HG03066 (cell line): ENCODE results near the gene SLC2A6.

Experiments
- ATAC-seq: cut with Tn5 transposase; IDR thresholded peaks from one replicate; pipeline ENCODE4 v1.9.1; 2021; ENCODE audit warnings: low read depth; ENCODE audit not compliant: unreplicated experiment

SLC2A6 gene

DNA sequence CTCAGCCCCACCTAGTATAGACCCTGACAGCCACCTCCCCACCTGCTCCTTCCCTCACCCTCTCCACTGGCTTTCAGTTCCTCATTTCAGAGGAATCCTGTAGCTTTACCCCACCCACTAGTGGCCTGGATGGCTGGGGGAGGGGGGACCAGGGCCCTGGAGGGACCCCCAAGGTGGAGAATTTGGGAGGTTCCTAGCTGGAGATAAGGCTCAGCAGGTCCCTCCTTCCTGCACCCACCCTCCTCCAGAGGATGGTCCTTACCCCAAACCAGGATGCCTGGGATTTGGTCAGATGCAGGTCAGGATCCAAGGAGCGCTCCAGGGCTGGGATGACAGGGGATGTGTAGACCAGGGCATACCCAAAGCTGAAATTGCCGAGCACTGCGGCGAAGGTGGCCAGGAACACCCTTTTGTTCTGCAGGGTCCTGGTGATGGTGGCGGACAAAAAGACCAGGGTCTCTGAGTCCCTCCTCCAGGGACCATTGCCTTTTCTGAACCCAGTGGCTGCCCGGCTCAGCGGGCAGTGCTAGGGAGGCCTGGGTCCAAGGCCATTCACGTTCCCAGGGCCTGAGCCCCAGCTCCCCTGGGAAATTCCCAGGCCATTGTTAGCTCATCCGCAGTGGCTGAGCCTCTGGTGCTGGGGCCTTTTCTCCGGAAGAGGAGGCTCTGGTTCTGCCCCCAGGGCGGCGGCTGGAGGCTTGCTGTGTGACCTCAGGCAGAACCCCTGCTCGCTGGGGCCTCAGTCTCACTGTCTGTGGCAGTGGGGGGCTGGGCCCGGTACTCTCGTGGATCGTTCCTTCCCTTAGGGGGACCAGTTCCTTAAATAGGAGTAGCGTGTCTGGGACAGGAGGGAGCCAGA, 678 bp downstream of the SLC2A6 start:
- ATAC-seq = peak; percentile 36

DNA sequence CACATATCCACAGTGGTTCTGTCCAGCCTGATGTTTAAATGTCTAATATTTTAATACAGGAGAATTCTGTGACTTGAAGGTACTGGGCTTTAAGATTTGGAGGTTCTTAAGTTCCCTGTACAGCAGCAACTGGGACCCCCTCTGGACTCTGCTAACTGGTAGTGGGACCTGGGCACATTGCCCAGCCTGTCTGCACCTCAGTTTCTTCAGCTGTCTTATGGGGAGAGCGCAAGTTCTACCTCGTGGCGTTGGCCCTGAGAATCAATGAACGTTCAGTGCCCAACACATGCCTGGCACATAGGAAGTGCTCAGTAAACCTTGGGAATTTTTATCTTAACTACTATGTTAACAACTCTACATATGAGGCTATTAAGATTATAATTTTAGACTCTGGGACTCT, 1.4 kb downstream of the SLC2A6 start:
- no peak for ATAC-seq

DNA sequence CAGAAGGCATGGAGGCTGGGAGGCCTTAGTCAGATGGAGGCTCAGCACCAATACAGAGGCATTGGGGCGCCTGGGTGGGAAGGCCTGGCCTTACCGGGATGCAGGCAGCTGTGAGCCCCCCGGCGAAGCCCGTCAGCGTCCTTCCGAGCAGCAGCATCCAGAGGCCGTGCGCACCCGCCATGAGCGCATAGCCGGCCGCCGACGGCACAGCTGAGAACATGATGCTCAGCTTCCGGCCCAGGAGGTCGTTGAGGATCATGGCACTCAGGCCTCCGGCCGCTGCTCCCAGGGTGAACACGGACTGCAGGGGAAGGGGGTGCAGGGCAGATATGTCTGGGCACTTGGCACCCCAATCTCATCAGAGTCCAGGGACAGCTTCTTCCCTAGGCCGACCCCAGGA, 2.0 kb downstream of the SLC2A6 start:
- no peak for ATAC-seq

DNA sequence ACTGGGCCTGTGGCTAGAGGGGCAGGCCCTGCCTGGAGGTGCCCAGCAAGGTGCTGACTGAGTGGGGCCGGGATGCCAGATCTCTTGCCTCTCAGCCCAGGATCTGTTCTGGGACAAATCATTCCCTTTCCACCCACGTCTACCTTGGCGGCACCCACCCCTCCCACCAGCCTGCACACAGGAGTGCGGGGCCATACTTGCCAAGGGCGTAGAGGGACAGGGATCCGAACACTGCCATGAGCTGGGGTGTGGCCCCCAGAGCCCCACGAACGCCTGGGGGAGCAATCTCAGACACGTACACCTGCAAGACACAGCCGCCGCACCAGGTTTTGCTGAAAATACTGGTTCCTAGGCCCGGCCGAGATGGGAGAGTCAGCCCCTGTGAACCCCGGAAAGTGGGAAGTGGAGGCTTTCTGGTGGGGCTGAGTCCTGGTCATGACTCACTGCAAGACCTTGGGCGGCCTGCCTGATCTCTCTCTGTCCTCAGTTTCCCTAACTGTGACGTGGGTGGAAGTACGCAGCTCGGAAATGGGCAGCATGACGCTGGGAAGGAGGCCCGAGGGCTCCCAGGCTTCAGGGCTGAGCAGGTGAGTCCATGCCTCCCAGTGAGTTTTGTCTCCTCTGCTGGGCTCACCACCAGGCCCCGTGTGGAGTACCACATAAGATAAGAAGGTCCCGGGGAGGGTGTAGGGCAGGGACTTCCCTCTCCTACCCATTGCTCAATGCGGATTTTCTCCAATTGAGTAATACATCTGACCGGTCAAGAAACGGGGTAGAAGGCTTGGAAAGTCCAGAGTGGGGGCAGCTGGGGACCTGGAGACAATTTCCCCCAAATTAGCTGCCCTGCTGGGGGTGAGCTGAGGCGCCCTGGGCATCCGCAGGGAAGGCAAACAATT, 2.6 kb downstream of the SLC2A6 start:
- no peak for ATAC-seq

DNA sequence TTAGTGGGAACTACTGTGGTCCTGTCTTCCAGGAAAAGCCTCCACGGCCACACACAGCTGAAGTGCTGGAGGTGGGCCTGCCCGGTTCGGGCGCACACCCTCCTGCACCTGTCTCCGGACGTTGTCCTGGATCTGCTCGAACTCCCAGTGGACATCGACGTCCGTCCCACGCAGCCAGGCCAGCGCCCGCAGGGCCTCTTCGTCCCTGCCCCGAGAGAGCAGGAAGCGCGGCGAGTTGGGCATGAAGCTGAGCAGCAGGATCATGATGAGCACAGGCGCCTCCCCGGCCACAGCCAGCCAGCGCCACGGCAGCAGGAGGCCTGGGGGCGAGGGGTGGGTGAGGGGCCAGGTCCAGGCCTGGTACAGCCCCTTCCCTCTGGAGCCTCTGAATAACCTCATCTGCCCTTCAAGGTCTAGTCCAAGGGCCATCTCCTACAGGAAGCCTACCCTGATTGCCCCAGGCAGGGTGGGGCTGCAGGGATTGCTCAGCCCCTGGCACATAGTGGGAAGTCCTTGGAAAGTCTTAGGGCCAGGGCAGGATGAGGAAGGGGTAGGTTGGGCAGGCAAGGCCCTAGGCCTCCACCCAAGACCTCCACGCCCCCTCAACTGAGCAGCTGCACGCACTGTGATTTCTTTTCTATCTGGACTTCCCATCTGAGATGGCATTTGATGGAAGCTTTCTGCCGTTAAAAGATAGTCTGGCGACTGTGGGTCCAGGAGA, 3.4 kb downstream of the SLC2A6 start:
- ATAC-seq = no peak

DNA sequence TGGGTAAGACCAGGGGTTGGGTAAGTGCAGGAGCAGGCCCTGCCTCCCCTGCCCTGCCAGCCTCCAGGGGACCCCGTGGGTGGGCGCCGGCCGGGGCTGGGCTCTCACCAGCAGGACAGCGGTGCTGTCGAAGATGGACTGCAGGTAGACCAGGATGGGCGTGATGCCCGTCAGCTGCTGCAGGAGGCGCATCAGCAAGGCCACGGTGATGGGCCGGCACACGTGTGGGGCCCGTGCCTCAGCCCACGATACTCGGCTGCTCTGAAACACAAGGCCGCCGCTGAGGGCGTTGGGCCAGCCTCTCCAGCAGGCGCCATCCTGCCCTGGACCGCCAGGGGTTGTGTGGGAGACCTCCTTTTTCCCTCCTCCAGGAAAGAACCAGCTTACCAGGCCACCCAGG, 4.0 kb downstream of the SLC2A6 start:
- no peak for ATAC-seq

DNA sequence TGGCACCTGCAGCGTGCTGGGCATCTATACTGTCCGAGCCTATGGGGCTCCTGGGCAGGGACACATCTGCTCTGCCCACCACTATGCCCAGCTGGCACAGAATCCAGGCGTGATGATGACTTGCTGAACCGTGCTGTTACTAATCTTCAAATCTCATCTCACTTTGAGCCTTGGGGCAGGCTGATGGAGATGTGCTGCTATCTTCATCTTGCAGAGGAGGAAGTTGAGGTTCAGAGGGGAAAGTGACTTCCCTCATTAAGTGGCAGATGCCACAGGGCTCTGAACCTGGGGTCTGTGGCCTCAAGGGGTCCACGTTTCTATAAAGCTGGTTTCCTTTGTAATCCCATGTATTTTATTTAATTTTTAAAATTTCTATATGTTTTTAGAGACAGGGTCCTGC, 4.7 kb downstream of the SLC2A6 start:
- no peak for ATAC-seq

DNA sequence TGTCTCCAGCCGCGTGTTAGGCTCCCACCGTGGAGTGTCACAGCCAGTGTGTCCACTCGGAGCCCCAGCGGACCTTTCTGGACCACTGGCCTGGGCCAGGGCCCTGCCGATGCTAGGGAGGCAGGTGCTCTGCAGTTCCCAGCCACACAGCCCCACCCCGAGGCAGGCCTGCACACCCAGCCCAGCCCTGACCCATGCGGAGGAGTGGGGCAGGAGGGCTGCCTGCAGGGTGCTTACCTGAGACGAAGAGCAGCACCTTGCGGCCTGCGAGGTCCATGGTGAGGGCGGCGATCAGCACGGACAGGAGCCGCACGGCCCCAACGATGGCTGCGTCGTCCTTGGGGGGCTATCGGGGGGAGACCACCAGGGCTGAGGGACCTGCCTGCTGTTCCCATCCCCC, 5.2 kb downstream of the SLC2A6 start:
- no peak for ATAC-seq

DNA sequence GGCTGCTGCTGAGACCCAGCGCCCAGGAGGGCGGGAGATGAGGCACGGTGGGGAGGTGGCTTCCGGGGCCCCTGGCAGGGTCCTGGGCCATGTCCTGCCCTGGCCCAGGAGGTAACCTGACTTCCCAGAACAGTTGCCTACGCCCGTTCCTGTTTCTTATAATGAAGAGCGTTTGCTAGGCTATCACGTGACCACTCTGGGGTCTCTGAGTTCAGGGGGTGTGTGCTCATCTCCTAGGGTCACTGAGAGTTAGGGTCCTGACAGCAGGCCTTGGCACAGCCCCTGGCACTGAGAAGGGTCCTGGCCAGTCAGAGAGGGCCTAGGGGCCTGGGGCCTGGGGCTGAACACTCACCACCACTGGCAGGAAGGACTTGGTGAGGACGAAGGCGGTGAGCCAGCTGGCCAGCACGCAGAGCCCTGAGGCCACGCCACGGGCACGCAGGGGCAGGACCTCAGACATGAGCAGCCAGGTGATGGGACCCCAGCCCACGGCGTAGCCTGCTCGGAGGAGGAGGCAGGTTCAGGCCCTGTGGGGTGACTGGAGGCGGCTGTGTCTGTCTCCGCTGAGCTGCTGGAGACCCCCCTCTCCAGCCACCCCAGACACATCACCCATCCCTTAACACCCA, 6.0 kb downstream of the SLC2A6 start:
- ATAC-seq = no peak

DNA sequence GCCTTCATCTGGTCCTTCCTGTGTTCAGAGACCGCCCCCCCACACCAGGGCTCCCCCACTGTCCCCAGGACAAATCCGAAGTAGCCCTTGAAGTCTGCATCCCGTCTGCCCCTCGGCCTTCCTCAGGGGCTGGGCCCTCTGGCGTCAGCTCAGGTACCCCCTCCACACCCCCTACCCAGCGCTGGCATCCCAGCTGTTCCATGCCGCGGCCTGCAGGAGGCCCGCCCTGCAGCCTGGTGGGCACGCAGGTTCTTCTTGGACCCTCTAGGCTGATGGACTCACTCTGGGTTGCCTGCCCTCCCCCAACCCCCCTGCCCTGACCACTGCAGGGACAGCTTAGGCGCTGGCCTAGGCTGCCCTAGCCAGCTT, 6.6 kb downstream of the SLC2A6 start:
- ATAC-seq = no peak

DNA sequence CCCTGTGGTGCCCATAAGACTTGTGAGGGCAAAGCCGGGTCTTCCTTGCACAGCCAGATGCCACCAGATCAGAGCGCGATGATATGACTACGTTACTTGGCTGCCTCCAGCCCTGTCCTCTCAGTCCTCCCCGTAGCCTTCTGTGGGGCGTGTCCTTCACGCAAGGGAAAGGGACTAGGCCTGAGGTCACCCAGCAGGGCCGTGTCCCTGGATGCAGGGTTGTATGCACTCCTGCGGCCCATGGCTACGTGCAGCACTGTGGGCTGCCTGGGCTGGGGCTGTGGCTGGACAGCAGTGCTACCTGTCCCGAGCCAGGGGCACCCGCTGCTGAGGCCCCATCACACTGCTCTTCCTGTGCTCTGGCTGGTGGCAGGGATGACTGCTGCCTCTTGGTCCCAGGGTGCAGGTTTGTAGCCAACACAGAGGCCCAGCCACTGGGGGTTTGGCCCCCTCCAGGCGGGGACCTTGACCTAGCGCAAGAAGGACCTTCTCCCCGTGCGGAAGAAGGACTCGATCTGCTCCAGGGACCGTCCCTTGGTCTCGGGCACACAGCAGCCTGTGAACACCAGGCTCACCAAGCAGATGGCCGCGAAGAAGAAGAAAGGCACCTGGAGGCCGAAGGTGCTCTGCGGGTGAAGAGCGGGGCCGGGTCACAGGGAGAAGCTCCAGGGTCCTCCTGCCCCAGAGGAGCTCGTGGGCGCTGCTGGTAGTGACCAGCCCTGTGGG, 7.2 kb downstream of the SLC2A6 start:
- no peak for ATAC-seq

DNA sequence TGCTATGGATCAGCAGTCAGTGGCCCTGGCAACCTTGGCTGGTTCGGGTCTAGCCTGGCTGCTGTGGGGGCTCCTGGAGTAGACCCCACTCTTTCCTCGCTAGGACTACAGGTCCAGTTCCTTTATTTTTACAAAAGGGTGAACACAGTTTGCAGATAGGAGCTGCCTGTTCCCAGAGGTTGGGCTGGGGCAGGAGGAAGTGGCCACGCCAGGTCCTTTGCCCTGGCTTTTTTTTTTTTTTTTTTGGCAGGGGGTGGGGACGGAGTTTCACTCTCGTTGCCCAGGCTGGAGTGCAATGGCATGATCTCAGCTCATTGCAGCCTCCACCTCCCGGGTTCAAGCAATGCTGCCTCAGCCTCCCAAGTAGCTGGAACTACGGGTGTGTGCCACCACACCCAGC, 7.9 kb downstream of the SLC2A6 start:
- no peak for ATAC-seq

DNA sequence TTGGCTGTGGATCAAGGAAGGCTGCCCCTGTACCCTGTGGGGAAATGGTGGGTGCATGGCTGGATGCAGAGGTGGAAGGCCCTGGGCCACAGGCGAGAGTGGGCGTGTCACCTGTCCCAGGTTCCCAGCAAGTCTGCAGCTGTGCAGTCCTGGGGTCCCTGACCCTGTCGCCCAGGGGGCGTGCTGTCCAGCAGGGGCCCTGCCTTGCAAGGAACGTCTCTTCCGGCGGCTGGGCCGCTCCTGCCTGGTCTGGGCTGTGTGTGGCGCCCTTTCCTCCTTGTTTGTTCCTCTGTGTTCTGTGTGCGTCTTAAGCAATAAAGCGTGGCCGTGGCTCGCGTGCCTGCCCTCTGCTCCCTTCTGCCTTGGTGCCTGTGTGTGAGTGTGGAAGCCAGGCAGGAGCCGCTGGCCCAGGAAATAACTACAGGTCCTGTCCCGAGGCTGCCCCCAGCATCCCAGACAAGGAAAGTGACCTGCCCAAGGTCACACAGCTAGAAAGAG, 8.4 kb downstream of the SLC2A6 start:
- ATAC-seq = no peak

DNA sequence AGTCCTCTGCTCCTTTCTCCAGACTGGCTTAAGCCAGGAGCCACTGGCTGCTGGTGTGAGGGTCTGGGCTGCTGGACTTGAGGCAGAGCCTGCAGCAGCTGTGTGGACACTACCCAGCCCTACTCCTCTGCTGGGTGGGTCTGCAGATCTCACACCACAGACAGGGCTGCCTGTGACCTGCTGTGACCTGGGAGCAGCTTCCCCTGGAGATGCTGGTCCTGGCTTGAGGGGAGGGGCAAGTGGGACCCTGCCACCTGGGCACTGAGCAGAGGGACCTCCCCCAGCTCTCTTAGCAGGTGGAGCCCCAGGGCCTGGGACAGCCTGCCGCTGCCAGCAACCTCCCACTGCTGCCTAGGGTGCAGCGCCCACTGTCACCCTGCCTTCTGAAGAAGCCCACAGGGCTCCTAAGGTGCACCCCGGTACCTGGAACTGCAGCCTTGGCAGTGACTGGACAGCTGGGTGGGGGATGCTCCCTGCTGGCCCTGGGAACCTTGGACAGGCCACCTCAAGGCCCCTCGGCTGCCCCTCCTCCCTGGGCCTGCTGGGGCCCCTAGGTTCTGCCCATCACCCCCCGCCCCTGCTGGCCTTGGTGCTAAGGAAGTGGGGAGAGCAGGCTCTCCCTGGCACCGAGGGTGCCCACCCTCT, 10.0 kb downstream of the SLC2A6 start:
- ATAC-seq = no peak

DNA sequence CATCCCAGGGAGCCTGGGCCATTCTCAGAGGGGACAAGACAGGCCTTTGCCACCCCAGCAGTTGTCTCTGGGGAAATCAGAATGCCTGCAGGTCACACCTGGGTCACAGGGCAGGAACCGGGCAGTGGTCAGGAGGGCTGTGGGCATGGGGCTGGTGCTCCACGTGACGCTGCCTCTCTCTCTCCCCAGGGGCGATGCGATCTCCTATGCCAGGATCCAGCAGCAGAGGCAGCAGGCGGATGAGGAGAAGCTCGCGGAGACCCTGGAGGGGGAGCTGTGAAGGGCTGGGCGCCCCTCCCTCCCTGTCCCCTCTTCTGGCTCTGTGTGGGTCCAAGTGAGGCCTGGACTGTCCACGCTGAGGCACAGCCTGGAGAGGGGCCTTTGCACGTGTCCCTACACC, 10.5 kb downstream of the SLC2A6 start:
- ATAC-seq = no peak

DNA sequence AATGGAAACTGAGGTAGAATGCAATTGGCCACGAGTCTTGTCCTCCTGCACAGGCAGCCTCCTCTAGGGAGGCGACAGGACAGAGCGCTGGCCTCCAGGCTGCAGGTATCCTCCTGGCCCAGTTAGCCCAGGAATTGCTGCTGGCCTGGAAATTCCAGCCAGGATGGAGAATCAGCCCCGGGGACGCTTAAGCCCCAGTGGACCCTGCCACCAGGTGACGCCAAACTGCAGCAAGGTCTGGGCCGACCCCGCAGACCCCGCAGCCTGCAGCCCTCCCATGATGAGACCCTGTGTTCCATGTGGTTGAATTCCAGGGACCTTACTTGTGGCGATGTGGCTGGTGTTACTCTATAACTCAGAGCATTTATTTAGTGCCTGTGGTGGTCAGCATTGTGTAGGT, 11.8 kb downstream of the SLC2A6 start:
- no peak for ATAC-seq

DNA sequence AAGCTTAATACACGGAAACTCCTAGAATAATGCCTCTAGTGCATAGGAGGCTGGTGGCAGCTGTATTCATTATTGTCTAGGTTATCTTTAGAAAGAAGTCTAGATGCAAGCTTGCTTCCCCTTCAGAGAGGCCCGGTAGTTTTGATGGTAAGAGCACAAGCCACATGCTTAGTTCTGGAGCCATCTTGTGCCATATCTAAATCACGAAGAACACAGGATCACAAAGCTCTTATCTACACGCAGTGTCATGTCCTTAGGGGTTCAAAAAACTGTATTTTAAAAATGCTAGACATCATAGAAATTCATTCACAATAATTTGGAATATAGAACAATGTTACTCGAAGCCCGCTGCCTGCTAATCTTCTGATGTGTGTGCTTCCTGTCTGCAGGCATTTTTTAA, 12.9 kb downstream of the SLC2A6 start:
- ATAC-seq = no peak

DNA sequence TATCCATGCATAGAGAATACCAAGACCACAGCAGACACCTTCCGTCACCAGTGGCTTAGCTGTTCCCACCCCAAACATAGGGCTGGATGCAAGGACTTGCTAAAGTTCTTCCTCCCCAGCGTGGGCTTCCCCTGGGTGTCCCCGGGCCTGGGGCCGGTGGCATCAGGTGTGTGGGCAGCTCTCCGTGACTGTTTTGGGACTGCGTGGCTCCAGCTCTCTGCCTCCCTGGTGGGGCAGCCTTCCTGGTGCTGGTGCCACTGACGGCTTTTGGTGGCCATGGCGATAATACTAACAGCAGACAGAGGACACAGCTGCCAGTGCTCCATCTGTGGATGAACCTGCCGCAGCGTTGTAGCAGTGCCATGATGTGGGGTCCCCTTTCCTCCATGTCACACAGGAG, 14.3 kb downstream of the SLC2A6 start:
- ATAC-seq = no peak

DNA sequence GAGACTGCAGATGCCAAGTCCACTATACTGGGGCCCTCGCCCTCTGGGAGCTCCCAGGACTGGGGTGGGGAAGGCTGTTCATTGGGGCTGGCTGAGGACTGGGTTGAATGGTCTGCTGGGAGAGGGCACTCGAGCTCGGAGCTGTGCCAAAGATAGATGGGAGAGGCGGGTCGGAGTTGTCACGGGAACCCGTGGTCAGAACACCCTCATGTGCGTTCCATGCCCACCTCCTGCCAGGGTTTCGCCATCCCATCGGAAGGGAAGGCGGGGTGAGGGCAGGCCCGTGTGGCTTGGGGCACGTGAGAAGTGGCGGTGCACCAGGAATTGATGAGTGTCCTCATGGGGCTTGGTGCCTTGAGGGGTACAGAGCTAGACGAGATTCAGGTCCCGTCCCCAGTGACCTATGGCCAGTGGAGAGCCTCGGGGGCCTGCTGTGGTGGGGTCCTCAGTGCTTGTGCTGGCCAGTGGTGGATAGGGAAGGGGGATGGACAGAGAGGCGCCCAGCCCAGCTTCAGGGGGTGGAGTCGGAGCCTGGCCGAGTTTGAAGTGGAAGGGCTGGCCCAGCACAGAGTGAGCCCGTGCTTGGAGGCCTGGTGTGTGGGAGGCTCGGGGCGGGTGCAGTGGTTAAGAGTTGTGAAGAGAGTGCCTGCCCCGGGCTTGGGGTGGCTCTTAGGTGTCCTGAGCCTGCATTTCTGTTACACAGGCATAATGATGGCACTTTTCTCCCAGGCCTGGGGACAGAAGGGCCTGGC, 14.9 kb downstream of the SLC2A6 start:
- ATAC-seq = no peak
